GM12878 (cell line): ENCODE measurements around the gene HOATZ. TPM values are rescaled to one million over a fixed set of nuclear protein-coding genes. Genes with fewer than 3 reads are reported as not detected.

Experiments
- ATAC-seq: fragments of 200-7000 bp; cut with Tn5 transposase; 3 replicates; pipeline ENCODE4 v1.9.1; 2020; ENCODE audit warnings: mild to moderate bottlenecking, moderate library complexity
- BruUV-seq: library from RNA; stranded (reverse); fragments of 400-500 nt; replicated peaks from 2 replicates; lab custom pipeline; 2021; lab: Mats Ljungman, UMichigan
- CTCF ChIA-PET: fragments of 300-600 bp; sonication (Branson Sonifier 250); formaldehyde crosslinking; extraction: SDS; loops from one replicate; lab custom pipeline; 2021; ENCODE audit warnings: inconsistent platforms; lab: Yijun Ruan, JAX
- POLR2A ChIA-PET: fragments of 350-600 bp; formaldehyde crosslinking; extraction: SDS; loops from one replicate; lab custom pipeline; 2021; ENCODE audit warnings: inconsistent platforms; lab: Charles Lee
- RAD21 ChIA-PET: fragments of 300-600 bp; sonication (Branson Sonifier 250); formaldehyde crosslinking; loops from one replicate; lab custom pipeline; 2023; ENCODE audit warnings: antibody characterized with exemption; ENCODE audit not compliant: unreplicated experiment; lab: Charles Lee
- SMC1A ChIA-PET: fragments of 300-600 bp; sonication (Branson Sonifier 250); formaldehyde crosslinking; loops from one replicate; lab custom pipeline; 2023; ENCODE audit not compliant: unreplicated experiment, uncharacterized antibody; lab: Charles Lee
- DNase-seq: peaks from one replicate; pipeline ENCODE4 v3.0.0-alpha.2; 2011; ENCODE audit warnings: low read depth, low spot score
- FAIRE-seq: peaks from 3 replicates; lab custom pipeline; 2011; peaks lifted over from hg19 to GRCh38; lab: Jason Lieb, UNC
- H2AFZ ChIP-seq: 2 replicates; pipeline ENCODE4 v1.6.0; 2011; ENCODE audit warnings: low read depth, low read length, control low read depth; ENCODE audit not compliant: control insufficient read depth
- H3K27ac ChIP-seq: 2 replicates; pipeline ENCODE4 v1.5.1; 2011; ENCODE audit warnings: control low read depth; ENCODE audit not compliant: control insufficient read depth, insufficient read depth
- H3K27me3 ChIP-seq, 2 experiments: replicated peaks in 1 of 2; 2 replicates each; pipeline versions ENCODE4 v1.6.0 to v1.6.1; 2011; ENCODE audit warnings: low read length in 1 of 2; ENCODE audit not compliant: control insufficient read depth in 2 of 2, insufficient read depth in 2 of 2
- H3K36me3 ChIP-seq, 2 experiments: 2 replicates each; pipeline ENCODE4 v1.5.1; 2011; ENCODE audit warnings: low read length in 1 of 2; ENCODE audit not compliant: control insufficient read depth in 2 of 2, insufficient read depth in 2 of 2
- H3K4me1 ChIP-seq: 2 replicates; pipeline ENCODE4 v1.6.1; 2011; ENCODE audit warnings: mild to moderate bottlenecking, low read length, moderate library complexity, mixed read lengths; ENCODE audit not compliant: control insufficient read depth, insufficient read depth
- H3K4me2 ChIP-seq: 2 replicates; pipeline ENCODE4 v1.6.0; 2011; ENCODE audit warnings: control low read depth; ENCODE audit not compliant: control insufficient read depth, insufficient read depth
- H3K4me3 ChIP-seq: fragments of 200-600 bp; sonication (generic); 2 replicates; pipeline ENCODE4 v1.5.1; 2016
- H3K79me2 ChIP-seq: 2 replicates; pipeline ENCODE4 v1.6.0; 2011; ENCODE audit warnings: low read length; ENCODE audit not compliant: control insufficient read depth, insufficient read depth
- H3K9ac ChIP-seq: 2 replicates; pipeline ENCODE4 v1.8.0; 2011; ENCODE audit warnings: low read length, control low read depth, mixed read lengths; ENCODE audit not compliant: control insufficient read depth, insufficient read depth
- H3K9me3 ChIP-seq: replicated peaks from 3 replicates; pipeline ENCODE4 v1.5.1; 2011; ENCODE audit warnings: mild to moderate bottlenecking, low read length; ENCODE audit not compliant: control insufficient read depth, insufficient read depth
- H4K20me1 ChIP-seq: 2 replicates; pipeline ENCODE4 v1.6.0; 2011; ENCODE audit not compliant: control insufficient read depth, insufficient read depth
- BCL11A ChIP-seq: IDR thresholded peaks from 2 replicates; pipeline ENCODE4 v1.6.1; 2011; ENCODE audit warnings: low read depth, low read length
- BMI1 ChIP-seq: fragments of 450-650 bp; IDR thresholded peaks from 2 replicates; pipeline ENCODE4 v1.6.1; 2016; ENCODE audit warnings: mild to moderate bottlenecking, moderate library complexity, borderline replicate concordance
- CHD2 ChIP-seq: IDR thresholded peaks from 2 replicates; pipeline ENCODE4 v1.6.1; 2011; ENCODE audit warnings: low read depth, low read length, improper control_type of control experiment, borderline replicate concordance
- CREB1 ChIP-seq: IDR thresholded peaks from 2 replicates; pipeline ENCODE4 v1.6.1; 2012; ENCODE audit warnings: low read depth, mild to moderate bottlenecking, inconsistent platforms
- GABPA ChIP-seq: IDR thresholded peaks from 2 replicates; pipeline ENCODE4 v1.6.1; 2014; ENCODE audit warnings: antibody characterized with exemption, low read depth, mild to moderate bottlenecking, inconsistent platforms
- GATAD2B ChIP-seq: fragments of 450-650 bp; conservative IDR thresholded peaks from 2 replicates; pipeline ENCODE4 v1.6.1; 2017; ENCODE audit warnings: low read depth, mild to moderate bottlenecking, moderate library complexity
- IRF4 ChIP-seq: IDR thresholded peaks from 2 replicates; pipeline ENCODE4 v1.6.1; 2011; ENCODE audit warnings: low read depth, low read length
- JUNB ChIP-seq: IDR thresholded peaks from 2 replicates; pipeline ENCODE4 v1.6.1; 2016; ENCODE audit warnings: antibody characterized with exemption, mild to moderate bottlenecking
- KDM1A ChIP-seq: fragments of 200-600 bp; sonication (generic); IDR thresholded peaks from 2 replicates; pipeline ENCODE4 v1.6.1; 2016; ENCODE audit warnings: borderline replicate concordance
- NFXL1 ChIP-seq: fragments of 450-650 bp; IDR thresholded peaks from 2 replicates; pipeline ENCODE4 v1.6.1; 2017; ENCODE audit warnings: antibody characterized with exemption, mild to moderate bottlenecking, borderline replicate concordance
- PAX5 ChIP-seq: IDR thresholded peaks from 2 replicates; pipeline ENCODE4 v1.6.1; 2011; ENCODE audit warnings: low read depth, low read length, borderline replicate concordance
- PML ChIP-seq: IDR thresholded peaks from 2 replicates; pipeline ENCODE4 v1.6.1; 2012; ENCODE audit warnings: low read length, inconsistent platforms
- POU2F2 ChIP-seq: IDR thresholded peaks from 3 replicates; pipeline ENCODE4 v1.6.1; 2011; ENCODE audit warnings: low read depth, mild to moderate bottlenecking, low read length, borderline replicate concordance
- SMARCA5 ChIP-seq: fragments of 450-650 bp; IDR thresholded peaks from 2 replicates; pipeline ENCODE4 v1.6.1; 2017; ENCODE audit warnings: mild to moderate bottlenecking
- SUZ12 ChIP-seq: fragments of 200-600 bp; sonication (generic); IDR thresholded peaks from one replicate; pipeline ENCODE4 v1.6.1; 2018; ENCODE audit warnings: antibody characterized with exemption, mild to moderate bottlenecking; ENCODE audit not compliant: unreplicated experiment
- TAF1 ChIP-seq: IDR thresholded peaks from 2 replicates; pipeline ENCODE4 v1.6.1; 2011; ENCODE audit warnings: mild to moderate bottlenecking, low read depth, low read length, borderline replicate concordance
- TARDBP ChIP-seq: IDR thresholded peaks from 2 replicates; pipeline ENCODE4 v1.6.1; 2016; ENCODE audit warnings: borderline replicate concordance
- TCF7 ChIP-seq: IDR thresholded peaks from 2 replicates; pipeline ENCODE4 v1.6.1; 2014; ENCODE audit warnings: antibody characterized with exemption, borderline replicate concordance
- ZNF24 ChIP-seq: fragments of 450-650 bp; IDR thresholded peaks from 2 replicates; pipeline ENCODE4 v1.6.1; 2017; ENCODE audit warnings: antibody characterized with exemption, mild to moderate bottlenecking
- ZSCAN29 ChIP-seq: fragments of 450-650 bp; IDR thresholded peaks from 2 replicates; pipeline ENCODE4 v1.6.1; 2017; ENCODE audit warnings: mild to moderate bottlenecking, moderate library complexity
- WGBS: methylation state at CpG from one replicate; pipeline ENCODE4 v1.1.6; 2016; ENCODE audit warnings: low lambda C conversion rate; ENCODE audit not compliant: insufficient replicate concordance, insufficient coverage; ENCODE audit errors: missing lambda C conversion rate; 5-methylcytosine and 5-hydroxymethylcytosine counted together
- in situ Hi-C: fragments of 300-500 bp; cut with MboI; formaldehyde crosslinking; loops from 9 replicates; pipeline ENCODE4 v1.14.3; 2018; ENCODE audit warnings: mixed read lengths
- intact Hi-C: fragments of 100-400 bp; cut with micrococcal nuclease; formaldehyde crosslinking; loops from one replicate; pipeline ENCODE4 v1.14.2; 2022; ENCODE audit not compliant: unreplicated experiment
- polyA plus RNA-seq, 11 experiments: library from polyadenylated mRNA; depleted of rRNA in 4 of 11; unstranded in 6 of 11; stranded (reverse) in 5 of 11; fragments of >200 nt; fragmentation: Nextera tagmentation in 4 of 11; fragmentation: Illumina TruSeq in 1 of 11; extraction: Ambion mirVana in 4 of 11; extraction: Trizol in 1 of 11; gene quantifications; 1 replicate in 1 of 11; 2 replicates in 10 of 11; pipeline versions ENCODE4 v1.2.1 to v1.2.3, GENCODE V29; 2011 to 2016; ENCODE audit warnings: inconsistent platforms in 2 of 11, missing spikeins in 2 of 11, low read depth in 1 of 11
- total RNA-seq, 4 experiments: library from RNA; depleted of rRNA in 3 of 4; stranded (reverse); fragments of >200 nt in 3 of 4; fragmentation: Illumina TruSeq in 1 of 4; extraction: Trizol in 1 of 4; gene quantifications; 2 replicates each; pipeline versions ENCODE4 v1.2.1 to v1.2.3, GENCODE V29; 2013 to 2021
- TF ChIP-seq, protein P1 (sequence below): fragments of 450-650 bp; IDR thresholded peaks from 2 replicates; pipeline ENCODE4 v1.6.1; 2018; ENCODE audit warnings: borderline replicate concordance, mild to moderate bottlenecking; ENCODE audit not compliant: partially characterized antibody
- TF ChIP-seq, protein P2 (sequence below): fragments of 450-650 bp; IDR thresholded peaks from 2 replicates; pipeline ENCODE4 v1.6.1; 2017; ENCODE audit warnings: mild to moderate bottlenecking
- TF ChIP-seq, protein P3 (sequence below): IDR thresholded peaks from 2 replicates; pipeline ENCODE4 v1.6.1; 2011; ENCODE audit warnings: borderline replicate concordance, low read depth, mild to moderate bottlenecking, moderate library complexity, mixed read lengths, low read length; ENCODE audit not compliant: insufficient read depth; ENCODE audit errors: extremely low read length

The HOATZ gene
- total and polyA plus RNA-seq, 10 of the 15 experiments (the other 5 are each of a cell fraction or from before 2014, with no cell fraction given): 0.28 TPM; not detected in 9

DNA sequence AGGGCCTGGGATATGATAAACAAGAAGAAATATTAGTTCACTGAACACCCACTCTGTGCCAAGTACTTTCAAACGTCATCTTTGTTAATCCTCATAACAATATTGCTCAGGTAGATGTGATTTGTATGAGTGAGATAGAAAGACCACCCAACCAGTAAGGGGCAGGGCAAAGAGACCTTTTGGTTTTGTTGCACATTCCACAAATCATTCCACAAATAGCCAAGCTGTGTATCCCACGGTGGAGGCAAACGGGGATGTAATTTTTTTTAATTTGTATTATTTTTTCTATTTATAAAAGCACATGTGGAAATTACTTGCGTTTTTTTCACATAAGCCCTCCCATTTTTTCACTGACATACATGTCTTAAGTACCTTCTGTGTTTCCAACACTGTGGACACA lies 54.9 kb downstream of the HOATZ start (continued):
- TF ChIP-seq, protein P1, sequence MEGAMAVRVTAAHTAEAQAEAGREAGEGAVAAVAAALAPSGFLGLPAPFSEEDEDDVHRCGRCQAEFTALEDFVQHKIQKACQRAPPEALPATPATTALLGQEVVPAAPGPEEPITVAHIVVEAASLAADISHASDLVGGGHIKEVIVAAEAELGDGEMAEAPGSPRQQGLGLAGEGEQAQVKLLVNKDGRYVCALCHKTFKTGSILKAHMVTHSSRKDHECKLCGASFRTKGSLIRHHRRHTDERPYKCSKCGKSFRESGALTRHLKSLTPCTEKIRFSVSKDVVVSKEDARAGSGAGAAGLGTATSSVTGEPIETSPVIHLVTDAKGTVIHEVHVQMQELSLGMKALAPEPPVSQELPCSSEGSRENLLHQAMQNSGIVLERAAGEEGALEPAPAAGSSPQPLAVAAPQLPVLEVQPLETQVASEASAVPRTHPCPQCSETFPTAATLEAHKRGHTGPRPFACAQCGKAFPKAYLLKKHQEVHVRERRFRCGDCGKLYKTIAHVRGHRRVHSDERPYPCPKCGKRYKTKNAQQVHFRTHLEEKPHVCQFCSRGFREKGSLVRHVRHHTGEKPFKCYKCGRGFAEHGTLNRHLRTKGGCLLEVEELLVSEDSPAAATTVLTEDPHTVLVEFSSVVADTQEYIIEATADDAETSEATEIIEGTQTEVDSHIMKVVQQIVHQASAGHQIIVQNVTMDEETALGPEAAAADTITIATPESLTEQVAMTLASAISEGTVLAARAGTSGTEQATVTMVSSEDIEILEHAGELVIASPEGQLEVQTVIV: no peak
- TF ChIP-seq POU2F2: no peak
- no peak for TF ChIP-seq ZSCAN29
- no peak for TF ChIP-seq TCF7
- TF ChIP-seq SMARCA5: no peak
- TF ChIP-seq GABPA: no peak
- TF ChIP-seq, all 136 proteins: peak for 0

DNA sequence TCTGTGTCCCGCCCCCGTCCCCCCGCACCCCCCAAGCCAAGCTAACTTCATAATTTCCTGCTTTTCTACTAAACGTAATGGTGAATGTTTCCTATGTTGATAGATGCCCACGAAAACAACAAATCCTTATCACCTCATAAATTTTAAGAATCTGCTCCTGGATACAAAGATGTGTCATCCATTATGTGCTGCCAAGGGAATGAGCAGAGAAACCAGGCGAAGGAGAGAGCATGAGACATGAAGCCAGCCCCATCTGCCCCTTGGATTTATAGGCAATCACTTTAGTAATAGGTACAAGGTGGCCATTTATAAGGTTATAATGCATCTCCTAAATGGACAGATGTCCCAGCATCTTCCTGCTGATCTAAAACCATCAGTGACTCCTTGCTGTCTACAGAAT lies 56.2 kb downstream of the HOATZ start:
- ATAC-seq (no peak), FAIRE-seq (no peak), DNase-seq (no peak)
- Histone ChIP-seq H3K27ac (no peak overlapping the region), H3K4me2 (no peak overlapping the region), H2AFZ (no peak overlapping the region), H3K27me3 (no peaks in the 10 kb centered on the region), H3K4me1 (no peaks in the 10 kb centered on the region), H4K20me1 (no peaks in the 10 kb centered on the region), H3K9ac (no peak overlapping the region), H3K36me3 (no peaks in the 10 kb centered on the region), H3K79me2 (no peaks in the 10 kb centered on the region), H3K4me3 (no peak overlapping the region), H3K9me3 (no peaks in the 10 kb centered on the region)
- in situ Hi-C loops (no loop called here), intact Hi-C loops (no loop called here)
- WGBS: 28% methylated on average over 6 of the region's 6 CpGs
- ChIA-PET SMC1A (interaction anchor here (1.2 kb wide), 1 partner anchor 271 kb away, joined by 4 read pairs; no protein-coding TSS in a partner anchor), POLR2A (no interaction called here), RAD21 (no interaction called here), CTCF (interaction anchor here (1.2 kb wide), 1 partner anchor 207 kb away, joined by 3 read pairs; no protein-coding TSS in a partner anchor)
- BruUV-seq: no TSS peak
- TF ChIP-seq CHD2 (no peak), PAX5 (no peak), IRF4 (no peak), BCL11A (no peak), KDM1A (no peak), CREB1 (no peak), TAF1 (no peak), NFXL1 (no peak), ZNF24 (no peak), BMI1 (no peak), PML (no peak), JUNB (no peak), GATAD2B (no peak), SUZ12 (no peak), TARDBP (no peak)
- TF ChIP-seq, protein P2, sequence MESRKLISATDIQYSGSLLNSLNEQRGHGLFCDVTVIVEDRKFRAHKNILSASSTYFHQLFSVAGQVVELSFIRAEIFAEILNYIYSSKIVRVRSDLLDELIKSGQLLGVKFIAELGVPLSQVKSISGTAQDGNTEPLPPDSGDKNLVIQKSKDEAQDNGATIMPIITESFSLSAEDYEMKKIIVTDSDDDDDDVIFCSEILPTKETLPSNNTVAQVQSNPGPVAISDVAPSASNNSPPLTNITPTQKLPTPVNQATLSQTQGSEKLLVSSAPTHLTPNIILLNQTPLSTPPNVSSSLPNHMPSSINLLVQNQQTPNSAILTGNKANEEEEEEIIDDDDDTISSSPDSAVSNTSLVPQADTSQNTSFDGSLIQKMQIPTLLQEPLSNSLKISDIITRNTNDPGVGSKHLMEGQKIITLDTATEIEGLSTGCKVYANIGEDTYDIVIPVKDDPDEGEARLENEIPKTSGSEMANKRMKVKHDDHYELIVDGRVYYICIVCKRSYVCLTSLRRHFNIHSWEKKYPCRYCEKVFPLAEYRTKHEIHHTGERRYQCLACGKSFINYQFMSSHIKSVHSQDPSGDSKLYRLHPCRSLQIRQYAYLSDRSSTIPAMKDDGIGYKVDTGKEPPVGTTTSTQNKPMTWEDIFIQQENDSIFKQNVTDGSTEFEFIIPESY: no peak
- TF ChIP-seq, protein P3, sequence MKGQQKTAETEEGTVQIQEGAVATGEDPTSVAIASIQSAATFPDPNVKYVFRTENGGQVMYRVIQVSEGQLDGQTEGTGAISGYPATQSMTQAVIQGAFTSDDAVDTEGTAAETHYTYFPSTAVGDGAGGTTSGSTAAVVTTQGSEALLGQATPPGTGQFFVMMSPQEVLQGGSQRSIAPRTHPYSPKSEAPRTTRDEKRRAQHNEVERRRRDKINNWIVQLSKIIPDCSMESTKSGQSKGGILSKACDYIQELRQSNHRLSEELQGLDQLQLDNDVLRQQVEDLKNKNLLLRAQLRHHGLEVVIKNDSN: no peak
